ENCODE measurements around the gene SAP30.

DNA sequence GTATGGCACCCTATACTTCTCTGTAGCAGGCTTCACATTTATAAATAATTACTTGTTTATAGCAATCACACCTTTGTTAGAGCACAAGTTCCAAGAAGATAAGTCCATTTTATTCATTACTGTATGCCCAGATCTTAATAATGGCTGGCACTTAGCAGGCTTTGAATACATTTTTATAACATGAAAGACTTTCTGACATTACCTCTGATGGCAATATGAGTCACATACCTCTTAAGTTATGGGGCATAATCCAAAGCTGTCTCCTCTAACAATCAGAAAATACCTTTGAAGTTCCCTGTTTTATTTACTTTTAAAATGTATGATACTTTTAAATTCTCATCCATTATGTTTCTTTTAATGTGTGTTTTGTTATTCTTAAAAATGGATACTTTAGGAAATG lies 16.0 kb downstream of the SAP30 start:
- TF ChIP-seq, protein P1, sequence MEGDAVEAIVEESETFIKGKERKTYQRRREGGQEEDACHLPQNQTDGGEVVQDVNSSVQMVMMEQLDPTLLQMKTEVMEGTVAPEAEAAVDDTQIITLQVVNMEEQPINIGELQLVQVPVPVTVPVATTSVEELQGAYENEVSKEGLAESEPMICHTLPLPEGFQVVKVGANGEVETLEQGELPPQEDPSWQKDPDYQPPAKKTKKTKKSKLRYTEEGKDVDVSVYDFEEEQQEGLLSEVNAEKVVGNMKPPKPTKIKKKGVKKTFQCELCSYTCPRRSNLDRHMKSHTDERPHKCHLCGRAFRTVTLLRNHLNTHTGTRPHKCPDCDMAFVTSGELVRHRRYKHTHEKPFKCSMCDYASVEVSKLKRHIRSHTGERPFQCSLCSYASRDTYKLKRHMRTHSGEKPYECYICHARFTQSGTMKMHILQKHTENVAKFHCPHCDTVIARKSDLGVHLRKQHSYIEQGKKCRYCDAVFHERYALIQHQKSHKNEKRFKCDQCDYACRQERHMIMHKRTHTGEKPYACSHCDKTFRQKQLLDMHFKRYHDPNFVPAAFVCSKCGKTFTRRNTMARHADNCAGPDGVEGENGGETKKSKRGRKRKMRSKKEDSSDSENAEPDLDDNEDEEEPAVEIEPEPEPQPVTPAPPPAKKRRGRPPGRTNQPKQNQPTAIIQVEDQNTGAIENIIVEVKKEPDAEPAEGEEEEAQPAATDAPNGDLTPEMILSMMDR (IDR thresholded peaks at IDR 0.05): no peak
- no peak for TF ChIP-seq POLR2A (IDR thresholded peaks at IDR 0.05)

Data from thyroid gland (tissue), 4 donors.